Measurements from ENCODE around the gene FYN. TPM values are rescaled to one million over a fixed set of nuclear protein-coding genes. Genes with fewer than 3 reads are reported as not detected.

FYN gene
- total RNA-seq, 1 donor: 106 TPM

DNA sequence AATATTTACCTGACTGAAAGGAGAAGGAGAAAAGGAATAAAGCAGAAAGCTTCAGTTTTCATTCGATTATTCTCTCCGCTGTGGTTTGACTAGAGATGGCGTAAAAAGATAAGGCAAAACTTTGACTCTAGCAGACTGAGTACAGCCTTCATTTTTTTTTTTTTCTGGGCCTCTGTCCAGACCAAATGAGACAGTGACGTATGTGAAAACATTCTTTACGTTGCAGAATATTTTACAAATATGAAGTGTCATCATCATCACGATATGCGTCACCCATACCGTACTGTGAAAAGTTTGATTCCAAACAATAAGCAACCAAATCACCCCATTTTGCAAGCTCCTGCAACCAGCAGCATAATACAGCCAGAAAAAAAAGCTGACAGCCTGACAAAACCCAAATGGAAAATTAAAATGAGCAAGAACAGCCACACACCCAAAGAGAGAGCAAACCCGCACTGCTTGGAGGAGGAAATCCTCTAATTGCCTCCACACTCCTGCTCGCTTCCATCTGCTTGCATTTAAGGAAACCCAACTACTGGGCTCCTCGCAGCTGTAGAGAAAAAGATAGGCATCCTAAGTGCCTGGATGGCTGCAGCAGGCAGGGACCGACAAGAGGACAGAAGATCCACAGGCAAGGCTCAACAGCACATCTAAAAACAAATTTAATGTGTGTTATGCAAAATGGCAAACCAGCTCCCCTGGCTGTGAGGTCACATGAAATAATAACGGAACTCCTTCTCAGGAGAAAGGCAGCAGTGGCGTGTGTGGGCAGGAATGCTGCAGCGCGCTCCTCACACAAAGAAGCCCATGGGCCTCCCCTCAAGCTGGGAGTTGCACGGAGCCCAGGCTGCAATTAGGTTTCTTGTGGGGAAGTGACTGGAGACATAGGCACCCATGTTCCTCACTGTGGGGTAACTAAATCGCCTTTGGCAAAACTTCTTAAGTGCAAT, 113.1 kb downstream of the FYN start:
- Histone ChIP-seq H3K27me3 (ENCODE audit: insufficient read depth, low read length) (no peaks in the 10 kb centered on the region), H2AFZ (ENCODE audit: low read length) (peak overlapping the region; percentile 9), H3K36me3 (ENCODE audit: insufficient read depth, low read length) (no peaks in the 10 kb centered on the region), H3K4me1 (ENCODE audit: insufficient read depth, low read length) (peaks cover 61% of the 10 kb centered on the region), H3K79me2 (ENCODE audit: insufficient read depth, low read length) (peaks cover 51% of the 10 kb centered on the region), H4K20me1 (ENCODE audit: insufficient read depth, low read length) (no peaks in the 10 kb centered on the region), H3K4me3 (ENCODE audit: insufficient read depth, low read length) (peak overlapping the region; percentile 52), H3K27ac (ENCODE audit: low read depth, low read length) (peak overlapping the region; percentile 97), H3K9me3 (ENCODE audit: low read depth, low read length) (no peaks in the 10 kb centered on the region), H3K4me2 (ENCODE audit: insufficient read depth, low read length) (peak overlapping the region; percentile 62)
- DNase-seq (ENCODE audit: insufficient read length, low spot score, missing footprints): no peak
- TF ChIP-seq, protein P1, sequence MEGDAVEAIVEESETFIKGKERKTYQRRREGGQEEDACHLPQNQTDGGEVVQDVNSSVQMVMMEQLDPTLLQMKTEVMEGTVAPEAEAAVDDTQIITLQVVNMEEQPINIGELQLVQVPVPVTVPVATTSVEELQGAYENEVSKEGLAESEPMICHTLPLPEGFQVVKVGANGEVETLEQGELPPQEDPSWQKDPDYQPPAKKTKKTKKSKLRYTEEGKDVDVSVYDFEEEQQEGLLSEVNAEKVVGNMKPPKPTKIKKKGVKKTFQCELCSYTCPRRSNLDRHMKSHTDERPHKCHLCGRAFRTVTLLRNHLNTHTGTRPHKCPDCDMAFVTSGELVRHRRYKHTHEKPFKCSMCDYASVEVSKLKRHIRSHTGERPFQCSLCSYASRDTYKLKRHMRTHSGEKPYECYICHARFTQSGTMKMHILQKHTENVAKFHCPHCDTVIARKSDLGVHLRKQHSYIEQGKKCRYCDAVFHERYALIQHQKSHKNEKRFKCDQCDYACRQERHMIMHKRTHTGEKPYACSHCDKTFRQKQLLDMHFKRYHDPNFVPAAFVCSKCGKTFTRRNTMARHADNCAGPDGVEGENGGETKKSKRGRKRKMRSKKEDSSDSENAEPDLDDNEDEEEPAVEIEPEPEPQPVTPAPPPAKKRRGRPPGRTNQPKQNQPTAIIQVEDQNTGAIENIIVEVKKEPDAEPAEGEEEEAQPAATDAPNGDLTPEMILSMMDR (IDR thresholded peaks at IDR 0.05; ENCODE audit: extremely low read depth, low read depth, low read length): no peak

DNA sequence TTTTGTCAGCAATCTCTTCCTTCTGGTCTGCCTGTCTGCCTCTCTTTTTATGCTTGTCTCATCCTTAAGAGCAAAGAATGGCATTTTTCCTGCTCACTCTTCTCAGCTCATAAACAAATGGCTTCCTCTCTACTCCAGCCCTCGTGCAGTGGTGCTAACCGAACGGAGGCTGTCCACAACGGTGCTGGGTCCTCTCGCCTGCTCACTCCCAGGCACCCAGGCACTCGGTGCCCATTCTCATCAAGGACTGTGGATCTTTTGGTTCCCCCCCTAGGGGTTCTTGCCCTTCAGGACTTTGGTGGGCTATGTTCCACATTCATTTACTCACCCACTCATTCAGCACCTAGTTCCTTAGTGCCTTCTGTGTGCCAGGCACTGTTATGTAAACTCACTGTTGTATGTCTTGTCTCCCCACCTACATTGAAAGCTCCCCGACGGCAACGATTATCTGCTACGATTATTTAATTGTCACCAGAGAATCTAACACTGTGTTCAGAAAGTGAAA, 113.9 kb downstream of the FYN start:
- H3K9me3 ChIP-seq (ENCODE audit: low read depth, low read length): no peaks in the 10 kb centered on the region
- H3K27ac ChIP-seq (ENCODE audit: low read depth, low read length): peak overlapping the region; percentile 97
- H3K4me2 ChIP-seq (ENCODE audit: insufficient read depth, low read length): peak overlapping the region; percentile 62
- peak overlapping the region; percentile 2 for H3K4me3 ChIP-seq (ENCODE audit: insufficient read depth, low read length)
- no peaks in the 10 kb centered on the region for H3K27me3 ChIP-seq (ENCODE audit: insufficient read depth, low read length)
- TF ChIP-seq, protein P1 (IDR thresholded peaks at IDR 0.05; ENCODE audit: extremely low read depth, low read depth, low read length): no peak
- H3K79me2 ChIP-seq (ENCODE audit: insufficient read depth, low read length): peaks cover 51% of the 10 kb centered on the region
- peak; percentile 48 for DNase-seq (ENCODE audit: insufficient read length, low spot score, missing footprints)
- no peaks in the 10 kb centered on the region for H3K36me3 ChIP-seq (ENCODE audit: insufficient read depth, low read length)
- no peak overlapping the region for H2AFZ ChIP-seq (ENCODE audit: low read length)
- no peaks in the 10 kb centered on the region for H4K20me1 ChIP-seq (ENCODE audit: insufficient read depth, low read length)
- peaks cover 57% of the 10 kb centered on the region for H3K4me1 ChIP-seq (ENCODE audit: insufficient read depth, low read length)

DNA sequence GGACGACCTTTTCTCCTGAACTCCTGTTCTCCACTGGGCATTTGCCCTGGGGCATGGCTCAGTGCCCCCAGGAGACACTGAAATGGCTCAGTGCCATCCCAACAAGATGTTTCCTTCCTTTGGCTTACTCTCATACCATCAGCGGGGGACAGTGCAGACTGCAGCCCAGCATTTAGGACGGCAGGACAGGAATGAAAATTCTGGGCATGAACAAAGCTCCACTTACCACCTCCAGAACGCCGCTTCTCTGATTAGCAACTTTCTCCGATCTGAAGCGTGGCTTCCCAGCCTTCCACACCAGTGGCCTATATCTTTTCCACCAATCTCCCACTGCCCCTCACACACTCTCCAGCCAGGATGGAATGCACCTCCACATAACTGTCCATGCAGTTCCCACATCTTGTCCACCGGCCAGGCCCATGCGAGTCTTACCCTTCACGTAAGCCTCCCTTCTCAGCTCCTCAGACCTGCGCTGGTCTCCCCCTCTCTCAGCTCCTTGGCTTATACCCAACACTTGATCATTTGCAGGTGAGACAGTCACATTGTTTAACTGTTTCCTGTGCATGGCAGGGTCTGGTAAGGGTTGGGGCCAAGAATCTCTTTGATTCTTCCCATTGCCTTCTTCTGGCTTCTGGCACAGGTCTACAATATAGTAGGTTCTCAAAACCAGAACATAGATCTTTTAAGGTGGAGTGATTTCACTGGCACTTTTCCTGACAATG, 114.5 kb downstream of the FYN start:
- Histone ChIP-seq H3K4me1 (ENCODE audit: insufficient read depth, low read length) (peaks cover 52% of the 10 kb centered on the region), H3K79me2 (ENCODE audit: insufficient read depth, low read length) (peaks cover 52% of the 10 kb centered on the region), H3K27ac (ENCODE audit: low read depth, low read length) (peak overlapping the region; percentile 97), H3K9me3 (ENCODE audit: low read depth, low read length) (no peaks in the 10 kb centered on the region), H3K4me3 (ENCODE audit: insufficient read depth, low read length) (no peak overlapping the region), H3K27me3 (ENCODE audit: insufficient read depth, low read length) (no peaks in the 10 kb centered on the region), H3K36me3 (ENCODE audit: insufficient read depth, low read length) (no peaks in the 10 kb centered on the region), H4K20me1 (ENCODE audit: insufficient read depth, low read length) (no peaks in the 10 kb centered on the region), H2AFZ (ENCODE audit: low read length) (no peak overlapping the region), H3K4me2 (ENCODE audit: insufficient read depth, low read length) (no peak overlapping the region)
- no peak for DNase-seq (ENCODE audit: insufficient read length, low spot score, missing footprints)
- TF ChIP-seq, protein P1 (IDR thresholded peaks at IDR 0.05; ENCODE audit: extremely low read depth, low read depth, low read length): no peak
